GM15510 (cell line): ENCODE results near the gene SLC39A3.
A peak's percentile ranks its signal among the peaks of the same experiment; 100 is the strongest.

ENCODE experiments used
- POLR2A ChIP-seq: IDR thresholded peaks from 3 replicates; pipeline ENCODE4 v1.6.1; 2011; ENCODE audit warnings: borderline replicate concordance; ENCODE audit not compliant: insufficient read length; ENCODE audit errors: extremely low read depth

SLC39A3 gene

GRCh38 chr19:2711875-2712205 lies 28.0 kb downstream of the SLC39A3 start:
- TF ChIP-seq POLR2A = no peak

- TF ChIP-seq POLR2A = no peak
Measured at GRCh38 chr19:2711172-2711874, 28.5 kb downstream of the SLC39A3 start.

- TF ChIP-seq POLR2A = no peak
Measured at GRCh38 chr19:2706251-2706650, 33.6 kb downstream of the SLC39A3 start.

- no peak for TF ChIP-seq POLR2A
Measured at GRCh38 chr19:2703691-2704216, 36.1 kb downstream of the SLC39A3 start.

GRCh38 chr19:2703077-2703437 lies 36.8 kb downstream of the SLC39A3 start:
- no peak for TF ChIP-seq POLR2A

- peak; percentile 85 for TF ChIP-seq POLR2A
Measured at GRCh38 chr19:2702170-2703076, 37.4 kb downstream of the SLC39A3 start, which contains the start of gene GNG7. TSS of gene GNG7 (minus strand) at chr19:2702694. CDS start at chr19:2520688, 182,006 bp downstream.

- TF ChIP-seq POLR2A = no peak
Measured at GRCh38 chr19:2701361-2702169, 38.3 kb downstream of the SLC39A3 start.

GRCh38 chr19:2700660-2701360 lies 39.0 kb downstream of the SLC39A3 start:
- no peak for TF ChIP-seq POLR2A

- TF ChIP-seq POLR2A = no peak
Measured at GRCh38 chr19:2699413-2700140, 40.2 kb downstream of the SLC39A3 start.

GRCh38 chr19:2694196-2694595 lies 45.6 kb downstream of the SLC39A3 start:
- TF ChIP-seq POLR2A = no peak

- TF ChIP-seq POLR2A = no peak
Measured at GRCh38 chr19:2693492-2694160, 46.2 kb downstream of the SLC39A3 start.

- TF ChIP-seq POLR2A = no peak
Measured at GRCh38 chr19:2691951-2692350, 47.9 kb downstream of the SLC39A3 start.

GRCh38 chr19:2690856-2691255 lies 49.0 kb downstream of the SLC39A3 start:
- TF ChIP-seq POLR2A = no peak
